Skeletal muscle cell (primary cell): Measurements from ENCODE around the gene FKRP.

Experiments used
- DNase-seq: peaks from one replicate; pipeline ENCODE4 v3.0.0-alpha.2; 2010; ENCODE audit warnings: low read depth
- H3K4me3 ChIP-seq: 2 replicates; pipeline ENCODE4 v1.5.1; 2011; ENCODE audit warnings: low read depth, mild to moderate bottlenecking, control low read depth, low read length, moderate library complexity

The FKRP gene

GRCh38 chr19:46729696-46730095 lies 16.2 kb upstream of the FKRP start:
- H3K4me3 ChIP-seq: no peak overlapping the region

GRCh38 chr19:46730187-46730586 lies 15.7 kb upstream of the FKRP start:
- H3K4me3 ChIP-seq: no peak overlapping the region
- DNase-seq: no peak

More at GRCh38 chr19:46729696-46730095, 16.2 kb upstream of the FKRP start:
- no peak for DNase-seq

GRCh38 chr19:46730595-46730994 lies 15.3 kb upstream of the FKRP start:
- no peak overlapping the region for H3K4me3 ChIP-seq
- DNase-seq: no peak

GRCh38 chr19:46731007-46731501 lies 14.8 kb upstream of the FKRP start:
- DNase-seq: peak; percentile 75
- H3K4me3 ChIP-seq: no peak overlapping the region

- DNase-seq: no peak
- H3K4me3 ChIP-seq: no peak overlapping the region
Observed at GRCh38 chr19:46731584-46731983, 14.3 kb upstream of the FKRP start.

GRCh38 chr19:46732172-46732938 lies 13.5 kb upstream of the FKRP start:
- no peak for DNase-seq
- H3K4me3 ChIP-seq: no peak overlapping the region

GRCh38 chr19:46732966-46733689 lies 12.7 kb upstream of the FKRP start:
- no peak overlapping the region for H3K4me3 ChIP-seq
- DNase-seq: no peak

- H3K4me3 ChIP-seq: no peak overlapping the region
- no peak for DNase-seq
Observed at GRCh38 chr19:46733690-46734292, 12.1 kb upstream of the FKRP start.

GRCh38 chr19:46736531-46737297 lies 9.1 kb upstream of the FKRP start:
- DNase-seq: no peak
- H3K4me3 ChIP-seq: no peak overlapping the region

- DNase-seq: no peak
Observed at GRCh38 chr19:46737298-46737654, 8.6 kb upstream of the FKRP start.

GRCh38 chr19:46737761-46738171 lies 8.1 kb upstream of the FKRP start:
- no peak for DNase-seq
- no peak overlapping the region for H3K4me3 ChIP-seq

More at GRCh38 chr19:46737298-46737654, 8.6 kb upstream of the FKRP start:
- no peak overlapping the region for H3K4me3 ChIP-seq

- DNase-seq: no peak
- no peak overlapping the region for H3K4me3 ChIP-seq
Observed at GRCh38 chr19:46739290-46739771, 6.5 kb upstream of the FKRP start.

- DNase-seq: no peak
- no peak overlapping the region for H3K4me3 ChIP-seq
Observed at GRCh38 chr19:46741447-46741846, 4.4 kb upstream of the FKRP start.

GRCh38 chr19:46742926-46743480 lies 2.9 kb upstream of the FKRP start:
- H3K4me3 ChIP-seq: no peak overlapping the region
- DNase-seq: no peak

- DNase-seq: no peak
- H3K4me3 ChIP-seq: peak overlapping the region; percentile 83
Observed at GRCh38 chr19:46744005-46744691, 1.7 kb upstream of the FKRP start.

- DNase-seq: no peak
- H3K4me3 ChIP-seq: peak overlapping the region; percentile 83
Observed at GRCh38 chr19:46745030-46745429, 827 bp upstream of the FKRP start.

GRCh38 chr19:46746281-46747057 lies 612 bp downstream of the FKRP start, which contains the start of gene STRN4:
STRN4 (minus strand) TSS chr19:46746450; CDS start chr19:46746430, 20 bp downstream.
- DNase-seq: no peak
- peak within 1 kb of the TSS; percentile 83 for H3K4me3 ChIP-seq
